AG04450 (cell line): ENCODE data around the gene TAS1R3. TPM values are rescaled to one million over a fixed set of nuclear protein-coding genes. Genes with fewer than 3 reads are reported as not detected.

Experiments
- CTCF ChIA-PET: fragments of 300-600, 350-600 bp; formaldehyde crosslinking; extraction: SDS; loops from one replicate; lab custom pipeline; 2022; ENCODE audit warnings: antibody characterized with exemption, inconsistent platforms; lab: Charles Lee
- POLR2A ChIA-PET: fragments of 350-600 bp; formaldehyde crosslinking; extraction: SDS; loops from one replicate; lab custom pipeline; 2021; ENCODE audit warnings: antibody characterized with exemption, inconsistent platforms; lab: Yijun Ruan, JAX
- DNase-seq: peaks from one replicate; pipeline ENCODE4 v3.0.0-alpha.2; 2011; ENCODE audit warnings: low read depth, low spot score
- H3K27ac ChIP-seq: one replicate; pipeline ENCODE4 v1.5.1; 2012; ENCODE audit warnings: low read depth, low read length, control low read depth
- H3K27me3 ChIP-seq: one replicate; pipeline ENCODE4 v1.6.0; 2012; ENCODE audit warnings: low read length; ENCODE audit not compliant: control insufficient read depth, insufficient read depth
- H3K4me3 ChIP-seq: 2 replicates; pipeline ENCODE4 v1.5.1; 2011; ENCODE audit warnings: mild to moderate bottlenecking, low read depth, low read length, control low read depth
- H3K9me3 ChIP-seq: 2 replicates; pipeline ENCODE4 v1.5.1; 2012; ENCODE audit warnings: low read length; ENCODE audit not compliant: control insufficient read depth, insufficient read depth
- polyA plus RNA-seq: library from polyadenylated mRNA; depleted of rRNA; stranded (reverse); fragments of >200 nt; gene quantifications from 2 replicates; pipeline ENCODE4 v1.2.3, GENCODE V29; 2011
- TF ChIP-seq, protein P1 (sequence below): IDR thresholded peaks from 2 replicates; pipeline ENCODE4 v1.5.1; 2011; ENCODE audit warnings: low read depth, low read length, control low read depth, inconsistent platforms

TAS1R3 gene
- polyA plus RNA-seq, 1 experiment = 0.10 TPM

DNA sequence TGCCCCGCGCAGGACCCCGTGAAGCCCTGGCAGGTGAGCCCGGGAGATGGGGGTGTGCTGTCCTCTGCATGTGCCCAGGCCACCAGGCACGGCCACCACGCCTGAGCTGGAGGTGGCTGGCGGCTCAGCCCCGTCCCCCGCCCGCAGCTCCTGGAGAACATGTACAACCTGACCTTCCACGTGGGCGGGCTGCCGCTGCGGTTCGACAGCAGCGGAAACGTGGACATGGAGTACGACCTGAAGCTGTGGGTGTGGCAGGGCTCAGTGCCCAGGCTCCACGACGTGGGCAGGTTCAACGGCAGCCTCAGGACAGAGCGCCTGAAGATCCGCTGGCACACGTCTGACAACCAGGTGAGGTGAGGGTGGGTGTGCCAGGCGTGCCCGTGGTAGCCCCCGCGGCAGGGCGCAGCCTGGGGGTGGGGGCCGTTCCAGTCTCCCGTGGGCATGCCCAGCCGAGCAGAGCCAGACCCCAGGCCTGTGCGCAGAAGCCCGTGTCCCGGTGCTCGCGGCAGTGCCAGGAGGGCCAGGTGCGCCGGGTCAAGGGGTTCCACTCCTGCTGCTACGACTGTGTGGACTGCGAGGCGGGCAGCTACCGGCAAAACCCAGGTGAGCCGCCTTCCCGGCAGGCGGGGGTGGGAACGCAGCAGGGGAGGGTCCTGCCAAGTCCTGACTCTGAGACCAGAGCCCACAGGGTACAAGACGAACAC is 1.8 kb downstream of the TAS1R3 start:
- Histone ChIP-seq H3K27me3 (no peaks in the 10 kb centered on the region), H3K27ac (no peak overlapping the region), H3K9me3 (peaks cover 20% of the 10 kb centered on the region; the same call in 1 of the 2 replicates), H3K4me3 (no peak overlapping the region)
- POLR2A ChIA-PET = no interaction called here
- TF ChIP-seq, protein P1, sequence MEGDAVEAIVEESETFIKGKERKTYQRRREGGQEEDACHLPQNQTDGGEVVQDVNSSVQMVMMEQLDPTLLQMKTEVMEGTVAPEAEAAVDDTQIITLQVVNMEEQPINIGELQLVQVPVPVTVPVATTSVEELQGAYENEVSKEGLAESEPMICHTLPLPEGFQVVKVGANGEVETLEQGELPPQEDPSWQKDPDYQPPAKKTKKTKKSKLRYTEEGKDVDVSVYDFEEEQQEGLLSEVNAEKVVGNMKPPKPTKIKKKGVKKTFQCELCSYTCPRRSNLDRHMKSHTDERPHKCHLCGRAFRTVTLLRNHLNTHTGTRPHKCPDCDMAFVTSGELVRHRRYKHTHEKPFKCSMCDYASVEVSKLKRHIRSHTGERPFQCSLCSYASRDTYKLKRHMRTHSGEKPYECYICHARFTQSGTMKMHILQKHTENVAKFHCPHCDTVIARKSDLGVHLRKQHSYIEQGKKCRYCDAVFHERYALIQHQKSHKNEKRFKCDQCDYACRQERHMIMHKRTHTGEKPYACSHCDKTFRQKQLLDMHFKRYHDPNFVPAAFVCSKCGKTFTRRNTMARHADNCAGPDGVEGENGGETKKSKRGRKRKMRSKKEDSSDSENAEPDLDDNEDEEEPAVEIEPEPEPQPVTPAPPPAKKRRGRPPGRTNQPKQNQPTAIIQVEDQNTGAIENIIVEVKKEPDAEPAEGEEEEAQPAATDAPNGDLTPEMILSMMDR = no peak
- CTCF ChIA-PET = no interaction called here
- no peak for DNase-seq

DNA sequence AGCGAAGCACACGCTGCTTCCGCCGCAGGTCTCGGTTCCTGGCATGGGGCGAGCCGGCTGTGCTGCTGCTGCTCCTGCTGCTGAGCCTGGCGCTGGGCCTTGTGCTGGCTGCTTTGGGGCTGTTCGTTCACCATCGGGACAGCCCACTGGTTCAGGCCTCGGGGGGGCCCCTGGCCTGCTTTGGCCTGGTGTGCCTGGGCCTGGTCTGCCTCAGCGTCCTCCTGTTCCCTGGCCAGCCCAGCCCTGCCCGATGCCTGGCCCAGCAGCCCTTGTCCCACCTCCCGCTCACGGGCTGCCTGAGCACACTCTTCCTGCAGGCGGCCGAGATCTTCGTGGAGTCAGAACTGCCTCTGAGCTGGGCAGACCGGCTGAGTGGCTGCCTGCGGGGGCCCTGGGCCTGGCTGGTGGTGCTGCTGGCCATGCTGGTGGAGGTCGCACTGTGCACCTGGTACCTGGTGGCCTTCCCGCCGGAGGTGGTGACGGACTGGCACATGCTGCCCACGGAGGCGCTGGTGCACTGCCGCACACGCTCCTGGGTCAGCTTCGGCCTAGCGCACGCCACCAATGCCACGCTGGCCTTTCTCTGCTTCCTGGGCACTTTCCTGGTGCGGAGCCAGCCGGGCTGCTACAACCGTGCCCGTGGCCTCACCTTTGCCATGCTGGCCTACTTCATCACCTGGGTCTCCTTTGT is 2.6 kb downstream of the TAS1R3 start:
- POLR2A ChIA-PET = no interaction called here
- H3K27ac ChIP-seq = no peak overlapping the region
- CTCF ChIA-PET = no interaction called here
- TF ChIP-seq, protein P1 = no peak
- peaks cover 21% of the 10 kb centered on the region; the same call in 1 of the 2 replicates for H3K9me3 ChIP-seq
- H3K4me3 ChIP-seq = no peak overlapping the region
- no peaks in the 10 kb centered on the region for H3K27me3 ChIP-seq
- DNase-seq = no peak

DNA sequence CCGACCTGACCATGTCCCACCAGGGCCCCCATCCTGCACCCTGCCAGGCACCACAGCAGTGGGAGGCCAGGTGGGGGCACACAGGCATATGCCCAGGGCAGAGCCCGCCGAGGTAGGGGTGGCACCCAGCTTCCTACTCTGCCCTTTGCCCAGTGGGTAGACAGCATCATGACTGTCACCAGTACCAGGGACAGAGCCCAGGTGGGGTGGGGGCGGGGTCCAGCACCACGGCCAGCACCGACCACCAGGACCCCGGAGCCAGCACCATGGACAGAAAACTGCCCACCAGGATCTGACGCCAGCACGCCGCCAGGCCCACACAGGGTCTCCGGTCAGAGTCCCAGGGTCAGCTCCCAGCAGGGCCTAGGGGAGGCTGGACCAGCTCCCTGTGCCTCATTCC is 3.8 kb downstream of the TAS1R3 start:
- ChIA-PET POLR2A (interaction anchor here (0.6 kb wide), 1 partner anchor 49 kb away, joined by 3 read pairs; no protein-coding TSS in a partner anchor), CTCF (interaction anchor here (0.9 to 1.5 kb wide), 2 partner anchors 14 to 37 kb away, joined by 3 to 4 read pairs; no protein-coding TSS in a partner anchor)
- TF ChIP-seq, protein P1 = no peak
- Histone ChIP-seq H3K27me3 (no peaks in the 10 kb centered on the region), H3K4me3 (no peak overlapping the region), H3K27ac (no peak overlapping the region), H3K9me3 (peaks cover 16% of the 10 kb centered on the region; the same call in 1 of the 2 replicates)
- no peak for DNase-seq

DNA sequence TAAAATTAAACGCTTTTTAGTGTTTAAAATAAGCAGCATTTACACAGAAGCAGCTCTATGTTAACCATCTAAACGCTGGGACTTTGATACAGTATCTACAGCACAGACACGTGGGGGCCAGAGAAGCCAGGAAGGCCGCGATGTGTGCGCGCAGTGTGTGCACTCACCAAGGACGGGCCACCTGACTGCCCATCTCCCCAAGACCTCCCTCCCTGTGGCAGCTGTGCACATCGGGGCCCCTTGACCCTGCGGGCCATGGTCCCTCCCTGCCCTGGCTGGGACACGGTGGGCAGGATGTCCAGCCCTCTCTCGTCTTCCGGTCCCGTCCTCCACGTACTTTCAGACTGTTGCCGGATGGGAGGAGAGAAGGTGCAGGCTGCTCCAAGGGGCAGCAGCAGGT is 4.2 kb downstream of the TAS1R3 start:
- TF ChIP-seq, protein P1 = no peak
- no peak for DNase-seq
- peaks cover 12% of the 10 kb centered on the region; the same call in 1 of the 2 replicates for H3K9me3 ChIP-seq
- ChIA-PET CTCF (interaction anchor here (0.9 to 1.6 kb wide), 3 partner anchors 9 to 36 kb away, joined by 3 to 5 read pairs (median 4); no protein-coding TSS in a partner anchor), POLR2A (interaction anchor here (0.5 kb wide), 1 partner anchor 168 kb away, joined by 3 read pairs; no protein-coding TSS in a partner anchor)
- no peak overlapping the region for H3K27ac ChIP-seq
- H3K27me3 ChIP-seq = no peaks in the 10 kb centered on the region
- no peak overlapping the region for H3K4me3 ChIP-seq
